ENCODE data around the gene POGLUT2. TPM values are rescaled to one million over a fixed set of nuclear protein-coding genes. Genes with fewer than 3 reads are reported as not detected.

POGLUT2 gene
- polyA plus RNA-seq, 4 donors = 0.54 to 13.1 (median 3.6) TPM; not detected in 1

DNA sequence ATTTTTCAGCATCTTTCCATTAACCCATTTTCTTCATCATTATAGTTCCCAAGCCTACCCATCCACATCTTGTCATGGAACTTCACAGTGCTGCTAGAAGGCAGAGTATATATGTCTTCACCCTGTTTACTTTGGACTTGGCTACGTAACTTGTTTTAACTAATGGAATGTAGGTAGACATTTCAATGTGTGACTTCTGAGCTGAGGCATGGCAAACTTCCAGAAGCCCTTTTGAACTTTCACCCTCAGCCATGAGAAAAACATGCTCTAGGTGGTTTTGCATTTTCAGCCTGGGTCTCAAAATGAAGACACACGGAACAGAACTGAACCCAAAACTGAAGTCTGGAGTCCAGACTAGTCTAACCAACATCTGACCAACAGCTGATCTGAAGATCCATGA, 28.3 kb downstream of the POGLUT2 start:
- Histone ChIP-seq H3K36me3 (ENCODE audit: control insufficient read depth in 3 of 3, insufficient read depth in 2 of 3, low read depth in 1 of 3, low read length in 3 of 3) (peaks cover 0 to 7% (median 0%) of the 10 kb centered on the region in 3 donors), H3K4me3 (ENCODE audit: low read depth in 1 of 3, low read length in 3 of 3) (no peak overlapping the region), H3K4me1 (ENCODE audit: control insufficient read depth in 3 of 3, insufficient read depth in 2 of 3, low read depth in 1 of 3, low read length in 2 of 3) (peaks cover 0 to 15% (median 3%) of the 10 kb centered on the region in 3 donors), H3K27me3 (ENCODE audit: control insufficient read depth in 3 of 3, insufficient read depth in 3 of 3, low read length in 3 of 3) (no peaks in the 10 kb centered on the region), H3K9me3 (ENCODE audit: control insufficient read depth in 2 of 2, insufficient read depth in 1 of 2, low read depth in 1 of 2, low read length in 1 of 2) (peaks cover 0 to 3% of the 10 kb centered on the region in 2 donors), H3K27ac (ENCODE audit: low read depth in 1 of 3, low read length in 2 of 3) (no peak overlapping the region)
- 31 to 63% (median 41%) methylated on average over 2 of the region's 2 CpGs for WGBS, 3 donors
- FAIRE-seq (no peak), DNase-seq (peak; percentile 59 to 72)

GRCh38 chr13:102769679-102770078, 29.1 kb downstream of the POGLUT2 start:
- no peaks in the 10 kb centered on the region for H3K27me3 ChIP-seq (ENCODE audit: control insufficient read depth in 3 of 3, insufficient read depth in 3 of 3, low read length in 3 of 3)
- peaks cover 0 to 3% of the 10 kb centered on the region in 2 donors for H3K9me3 ChIP-seq (ENCODE audit: control insufficient read depth in 2 of 2, insufficient read depth in 1 of 2, low read depth in 1 of 2, low read length in 1 of 2)
- no peak overlapping the region for H3K27ac ChIP-seq (ENCODE audit: low read depth in 1 of 3, low read length in 2 of 3)
- H3K4me3 ChIP-seq (ENCODE audit: low read depth in 1 of 3, low read length in 3 of 3) = no peak overlapping the region
- FAIRE-seq (no peak), DNase-seq (no peak)
- peaks cover 0 to 9% (median 0%) of the 10 kb centered on the region in 3 donors for H3K36me3 ChIP-seq (ENCODE audit: control insufficient read depth in 3 of 3, insufficient read depth in 2 of 3, low read depth in 1 of 3, low read length in 3 of 3)
- 69 to 76% (median 74%) methylated on average over 4 of the region's 4 CpGs for WGBS, 3 donors
- peaks cover 0 to 15% (median 3%) of the 10 kb centered on the region in 3 donors for H3K4me1 ChIP-seq (ENCODE audit: control insufficient read depth in 3 of 3, insufficient read depth in 2 of 3, low read depth in 1 of 3, low read length in 2 of 3)

GRCh38 chr13:102768909-102769308, 29.9 kb downstream of the POGLUT2 start:
- DNase-seq (no peak), FAIRE-seq (no peak)
- H3K4me1 ChIP-seq (ENCODE audit: control insufficient read depth in 3 of 3, insufficient read depth in 2 of 3, low read depth in 1 of 3, low read length in 2 of 3) = peaks cover 0 to 11% (median 3%) of the 10 kb centered on the region in 3 donors
- no peaks in the 10 kb centered on the region for H3K9me3 ChIP-seq (ENCODE audit: control insufficient read depth in 2 of 2, insufficient read depth in 1 of 2, low read depth in 1 of 2, low read length in 1 of 2)
- H3K36me3 ChIP-seq (ENCODE audit: control insufficient read depth in 3 of 3, insufficient read depth in 2 of 3, low read depth in 1 of 3, low read length in 3 of 3) = peaks cover 0 to 9% (median 0%) of the 10 kb centered on the region in 3 donors
- no peak overlapping the region for H3K4me3 ChIP-seq (ENCODE audit: low read depth in 1 of 3, low read length in 3 of 3)
- H3K27me3 ChIP-seq (ENCODE audit: control insufficient read depth in 3 of 3, insufficient read depth in 3 of 3, low read length in 3 of 3) = no peaks in the 10 kb centered on the region
- H3K27ac ChIP-seq (ENCODE audit: low read depth in 1 of 3, low read length in 2 of 3) = no peak overlapping the region
- 77 to 83% (median 79%) methylated on average over 2 of the region's 2 CpGs for WGBS, 3 donors

DNA sequence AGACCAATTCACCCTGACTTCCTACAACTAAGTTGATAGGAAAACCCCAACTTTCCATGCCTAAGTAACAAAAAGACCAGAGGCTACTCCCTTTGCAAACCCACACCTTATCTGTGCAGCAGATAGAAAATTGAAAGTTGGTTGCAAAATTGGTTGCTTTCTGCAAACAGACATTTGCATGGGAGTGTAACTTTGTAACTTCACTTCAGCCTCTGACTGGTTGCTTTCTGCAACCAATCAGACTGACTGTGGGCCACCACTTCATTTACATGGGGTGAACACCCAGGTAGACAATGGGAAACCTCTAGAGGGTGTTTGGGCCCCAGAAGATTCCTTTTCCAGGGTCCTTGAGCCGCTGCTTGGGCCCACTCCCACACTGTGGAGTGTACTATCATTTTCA, 35.0 kb downstream of the POGLUT2 start:
- FAIRE-seq = no peak
- H3K4me1 ChIP-seq (ENCODE audit: control insufficient read depth in 3 of 3, insufficient read depth in 2 of 3, low read depth in 1 of 3, low read length in 2 of 3) = no peaks in the 10 kb centered on the region
- no peak overlapping the region for H3K4me3 ChIP-seq (ENCODE audit: low read depth in 1 of 3, low read length in 3 of 3)
- no peaks in the 10 kb centered on the region for H3K9me3 ChIP-seq (ENCODE audit: control insufficient read depth in 2 of 2, insufficient read depth in 1 of 2, low read depth in 1 of 2, low read length in 1 of 2)
- H3K27me3 ChIP-seq (ENCODE audit: control insufficient read depth in 3 of 3, insufficient read depth in 3 of 3, low read length in 3 of 3) = no peaks in the 10 kb centered on the region
- H3K36me3 ChIP-seq (ENCODE audit: control insufficient read depth in 3 of 3, insufficient read depth in 2 of 3, low read depth in 1 of 3, low read length in 3 of 3) = peaks cover 0 to 9% (median 0%) of the 10 kb centered on the region in 3 donors
- no peak for DNase-seq
- 80 to 93% (median 83%) methylated on average over 1 of the region's 1 CpG for WGBS, 3 donors
- no peak overlapping the region for H3K27ac ChIP-seq (ENCODE audit: low read depth in 1 of 3, low read length in 2 of 3)

DNA sequence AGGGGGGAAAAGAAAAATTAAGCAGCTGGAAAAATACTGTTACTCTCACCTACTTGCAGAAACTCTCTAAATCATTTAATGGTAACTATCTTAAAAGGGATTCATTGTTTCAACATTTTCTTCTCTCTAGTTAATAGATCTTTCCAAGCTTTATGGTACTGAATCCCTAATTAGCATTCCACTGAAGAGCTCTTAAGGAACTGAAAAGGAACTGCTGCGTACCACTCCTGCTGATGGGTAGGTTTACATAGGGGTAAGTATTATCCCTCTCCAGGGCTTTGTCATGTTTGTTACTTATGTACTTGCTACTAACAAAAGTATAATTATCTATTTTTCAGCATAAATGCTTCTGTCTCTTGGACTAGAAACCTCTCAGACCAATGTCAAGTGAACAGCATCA, 37.7 kb downstream of the POGLUT2 start:
- no peaks in the 10 kb centered on the region for H3K27me3 ChIP-seq (ENCODE audit: control insufficient read depth in 3 of 3, insufficient read depth in 3 of 3, low read length in 3 of 3)
- H3K4me1 ChIP-seq (ENCODE audit: control insufficient read depth in 3 of 3, insufficient read depth in 2 of 3, low read depth in 1 of 3, low read length in 2 of 3) = no peaks in the 10 kb centered on the region
- H3K9me3 ChIP-seq (ENCODE audit: control insufficient read depth in 2 of 2, insufficient read depth in 1 of 2, low read depth in 1 of 2, low read length in 1 of 2) = no peaks in the 10 kb centered on the region
- DNase-seq = no peak
- no peak overlapping the region for H3K4me3 ChIP-seq (ENCODE audit: low read depth in 1 of 3, low read length in 3 of 3)
- WGBS, 3 donors = 93 to 95% (median 95%) methylated on average over 1 of the region's 1 CpG
- peaks cover 0 to 5% (median 0%) of the 10 kb centered on the region in 3 donors for H3K36me3 ChIP-seq (ENCODE audit: control insufficient read depth in 3 of 3, insufficient read depth in 2 of 3, low read depth in 1 of 3, low read length in 3 of 3)
- no peak overlapping the region for H3K27ac ChIP-seq (ENCODE audit: low read depth in 1 of 3, low read length in 2 of 3)
- no peak for FAIRE-seq

GRCh38 chr13:102758842-102759241, 39.9 kb downstream of the POGLUT2 start:
- no peaks in the 10 kb centered on the region for H3K9me3 ChIP-seq (ENCODE audit: control insufficient read depth in 2 of 2, insufficient read depth in 1 of 2, low read depth in 1 of 2, low read length in 1 of 2)
- H3K4me1 ChIP-seq (ENCODE audit: control insufficient read depth in 3 of 3, insufficient read depth in 2 of 3, low read depth in 1 of 3, low read length in 2 of 3) = no peaks in the 10 kb centered on the region
- H3K4me3 ChIP-seq (ENCODE audit: low read depth in 1 of 3, low read length in 3 of 3) = no peak overlapping the region
- no peaks in the 10 kb centered on the region for H3K36me3 ChIP-seq (ENCODE audit: control insufficient read depth in 3 of 3, insufficient read depth in 2 of 3, low read depth in 1 of 3, low read length in 3 of 3)
- no peak overlapping the region for H3K27ac ChIP-seq (ENCODE audit: low read depth in 1 of 3, low read length in 2 of 3)
- 70 to 84% (median 77%) methylated on average over 2 of the region's 2 CpGs for WGBS, 3 donors
- no peaks in the 10 kb centered on the region for H3K27me3 ChIP-seq (ENCODE audit: control insufficient read depth in 3 of 3, insufficient read depth in 3 of 3, low read length in 3 of 3)
- FAIRE-seq (no peak), DNase-seq (no peak)

DNA sequence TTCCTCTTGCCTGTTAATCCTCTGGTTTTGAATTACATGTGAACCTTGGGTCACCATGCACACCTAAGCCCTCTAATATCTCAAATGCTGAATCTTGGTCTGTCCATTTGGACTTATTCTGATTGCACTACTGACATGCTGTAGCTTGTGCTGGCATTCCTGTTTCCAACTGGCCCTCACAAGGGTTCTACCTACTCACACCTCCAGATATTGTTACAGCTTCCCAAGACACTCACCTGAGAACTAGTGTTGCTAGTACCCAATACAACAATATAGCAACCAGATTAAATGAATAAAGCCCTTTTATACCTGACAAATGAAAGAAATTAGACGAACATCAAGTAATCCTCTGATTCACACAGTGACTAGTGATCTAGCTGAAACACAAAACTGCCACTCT, 41.8 kb downstream of the POGLUT2 start:
- WGBS, 3 donors = 85 to 91% (median 89%) methylated on average over 1 of the region's 1 CpG

GRCh38 chr13:102751886-102752285, 46.9 kb downstream of the POGLUT2 start:
- no peaks in the 10 kb centered on the region for H3K36me3 ChIP-seq (ENCODE audit: control insufficient read depth in 3 of 3, insufficient read depth in 2 of 3, low read depth in 1 of 3, low read length in 3 of 3)
- 90 to 93% (median 91%) methylated on average over 3 of the region's 3 CpGs for WGBS, 3 donors
- no peak overlapping the region for H3K4me3 ChIP-seq (ENCODE audit: low read depth in 1 of 3, low read length in 3 of 3)
- peaks cover 0 to 5% of the 10 kb centered on the region in 2 donors for H3K9me3 ChIP-seq (ENCODE audit: control insufficient read depth in 2 of 2, insufficient read depth in 1 of 2, low read depth in 1 of 2, low read length in 1 of 2)
- no peak overlapping the region for H3K27ac ChIP-seq (ENCODE audit: low read depth in 1 of 3, low read length in 2 of 3)
- no peak for FAIRE-seq
- no peaks in the 10 kb centered on the region for H3K4me1 ChIP-seq (ENCODE audit: control insufficient read depth in 3 of 3, insufficient read depth in 2 of 3, low read depth in 1 of 3, low read length in 2 of 3)
- no peaks in the 10 kb centered on the region for H3K27me3 ChIP-seq (ENCODE audit: control insufficient read depth in 3 of 3, insufficient read depth in 3 of 3, low read length in 3 of 3)
- no peak for DNase-seq

More for the DNA sequence above, 41.8 kb downstream of the POGLUT2 start:
- Histone ChIP-seq H3K27me3 (ENCODE audit: control insufficient read depth in 3 of 3, insufficient read depth in 3 of 3, low read length in 3 of 3) (no peaks in the 10 kb centered on the region), H3K36me3 (ENCODE audit: control insufficient read depth in 3 of 3, insufficient read depth in 2 of 3, low read depth in 1 of 3, low read length in 3 of 3) (no peaks in the 10 kb centered on the region), H3K27ac (ENCODE audit: low read depth in 1 of 3, low read length in 2 of 3) (no peak overlapping the region), H3K4me3 (ENCODE audit: low read depth in 1 of 3, low read length in 3 of 3) (no peak overlapping the region), H3K4me1 (ENCODE audit: control insufficient read depth in 3 of 3, insufficient read depth in 2 of 3, low read depth in 1 of 3, low read length in 2 of 3) (no peaks in the 10 kb centered on the region), H3K9me3 (ENCODE audit: control insufficient read depth in 2 of 2, insufficient read depth in 1 of 2, low read depth in 1 of 2, low read length in 1 of 2) (peaks cover 0 to 3% of the 10 kb centered on the region in 2 donors)
- no peak for DNase-seq
- no peak for FAIRE-seq

- FAIRE-seq (no peak), DNase-seq (peak in 1 of 2 donors; percentile 10)
- H3K27me3 ChIP-seq (ENCODE audit: control insufficient read depth in 3 of 3, insufficient read depth in 3 of 3, low read length in 3 of 3) = no peaks in the 10 kb centered on the region
Measured at GRCh38 chr13:102742506-102742905, 56.3 kb downstream of the POGLUT2 start.

More at GRCh38 chr13:102742506-102742905, 56.3 kb downstream of the POGLUT2 start:
- H3K4me1 ChIP-seq (ENCODE audit: control insufficient read depth in 3 of 3, insufficient read depth in 2 of 3, low read depth in 1 of 3, low read length in 2 of 3) = no peaks in the 10 kb centered on the region
- H3K36me3 ChIP-seq (ENCODE audit: control insufficient read depth in 3 of 3, insufficient read depth in 2 of 3, low read depth in 1 of 3, low read length in 3 of 3) = no peaks in the 10 kb centered on the region
- peaks cover 0 to 3% of the 10 kb centered on the region in 2 donors for H3K9me3 ChIP-seq (ENCODE audit: control insufficient read depth in 2 of 2, insufficient read depth in 1 of 2, low read depth in 1 of 2, low read length in 1 of 2)
- no peak overlapping the region for H3K27ac ChIP-seq (ENCODE audit: low read depth in 1 of 3, low read length in 2 of 3)
- H3K4me3 ChIP-seq (ENCODE audit: low read depth in 1 of 3, low read length in 3 of 3) = no peak overlapping the region
